ENCODE measurements around the gene ISX.
"Not testable (repeated sequence)": the region's sequence is repeated elsewhere in the genome, so short reads cannot be mapped to it uniquely, and the experiment has no call there.

Gene ISX

GRCh38 chr22:35065796-35066218 lies at the start of gene ISX:
Gene ISX (plus strand): TSS chr22:35066158. CDS start chr22:35067088, 930 bp downstream.
- DNase-seq, result no peak

- DNase-seq, result no peak
Observed at GRCh38 chr22:35016909-35017308, 49.0 kb upstream of the ISX start.

GRCh38 chr22:35018995-35019394 lies 47.0 kb upstream of the ISX start:
- no peak for DNase-seq

GRCh38 chr22:35020517-35020916 lies 45.4 kb upstream of the ISX start:
- no peak for DNase-seq

- no peak for DNase-seq
Observed at GRCh38 chr22:35021161-35021560, 44.8 kb upstream of the ISX start.

- DNase-seq, result no peak
Observed at GRCh38 chr22:35022291-35022690, 43.7 kb upstream of the ISX start.

GRCh38 chr22:35023692-35024363 lies 42.1 kb upstream of the ISX start:
- DNase-seq, result no peak

- DNase-seq, result no peak
Observed at GRCh38 chr22:35024364-35024692, 41.6 kb upstream of the ISX start.

GRCh38 chr22:35030112-35030511 lies 35.8 kb upstream of the ISX start:
- DNase-seq, result not testable (repeated sequence)

GRCh38 chr22:35032571-35032970 lies 33.4 kb upstream of the ISX start:
- DNase-seq, result no peak

- DNase-seq, result no peak
Observed at GRCh38 chr22:35033635-35034296, 32.2 kb upstream of the ISX start.

GRCh38 chr22:35034963-35035362 lies 31.0 kb upstream of the ISX start:
- no peak for DNase-seq

GRCh38 chr22:35037089-35037488 lies 28.9 kb upstream of the ISX start:
- DNase-seq, result no peak

- DNase-seq, result no peak
Observed at GRCh38 chr22:35039625-35040024, 26.3 kb upstream of the ISX start.

- DNase-seq, result no peak
Observed at GRCh38 chr22:35043252-35043933, 22.6 kb upstream of the ISX start.

- DNase-seq, result no peak
Observed at GRCh38 chr22:35043934-35044319, 22.0 kb upstream of the ISX start.

GRCh38 chr22:35044607-35045390 lies 21.2 kb upstream of the ISX start:
- no peak for DNase-seq

- no peak for DNase-seq
Observed at GRCh38 chr22:35045451-35045850, 20.5 kb upstream of the ISX start.

GRCh38 chr22:35046744-35047462 lies 19.1 kb upstream of the ISX start:
- no peak for DNase-seq

- DNase-seq, result not testable (repeated sequence)
Observed at GRCh38 chr22:35050038-35050437, 15.9 kb upstream of the ISX start.

GRCh38 chr22:35051013-35051535 lies 14.9 kb upstream of the ISX start:
- no peak for DNase-seq

GRCh38 chr22:35051791-35052190 lies 14.2 kb upstream of the ISX start:
- DNase-seq, result no peak

Data from NCI-H446 treated with DMSO at 0.1 percent for 48 hours (cell line).